Measurements from ENCODE around the gene BRWD1.

- TF ChIP-seq POLR2AphosphoS5 (IDR thresholded peaks at IDR 0.05) (no peak), POLR2A (IDR thresholded peaks at IDR 0.05) (no peak), CTCF (IDR thresholded peaks at IDR 0.05) (no peak), EP300 (IDR thresholded peaks at IDR 0.05) (no peak)
Measured at GRCh38 chr21:39182016-39182415, 131.4 kb downstream of the BRWD1 start.

Data from sigmoid colon (tissue), 4 donors.